Right hindlimb (tissue), 1 donor: Measurements from ENCODE around the gene VWC2L.

Source experiments
- DNase-seq: peaks from one replicate; pipeline ENCODE4 v3.0.0-alpha.2; 2018

VWC2L gene

DNA sequence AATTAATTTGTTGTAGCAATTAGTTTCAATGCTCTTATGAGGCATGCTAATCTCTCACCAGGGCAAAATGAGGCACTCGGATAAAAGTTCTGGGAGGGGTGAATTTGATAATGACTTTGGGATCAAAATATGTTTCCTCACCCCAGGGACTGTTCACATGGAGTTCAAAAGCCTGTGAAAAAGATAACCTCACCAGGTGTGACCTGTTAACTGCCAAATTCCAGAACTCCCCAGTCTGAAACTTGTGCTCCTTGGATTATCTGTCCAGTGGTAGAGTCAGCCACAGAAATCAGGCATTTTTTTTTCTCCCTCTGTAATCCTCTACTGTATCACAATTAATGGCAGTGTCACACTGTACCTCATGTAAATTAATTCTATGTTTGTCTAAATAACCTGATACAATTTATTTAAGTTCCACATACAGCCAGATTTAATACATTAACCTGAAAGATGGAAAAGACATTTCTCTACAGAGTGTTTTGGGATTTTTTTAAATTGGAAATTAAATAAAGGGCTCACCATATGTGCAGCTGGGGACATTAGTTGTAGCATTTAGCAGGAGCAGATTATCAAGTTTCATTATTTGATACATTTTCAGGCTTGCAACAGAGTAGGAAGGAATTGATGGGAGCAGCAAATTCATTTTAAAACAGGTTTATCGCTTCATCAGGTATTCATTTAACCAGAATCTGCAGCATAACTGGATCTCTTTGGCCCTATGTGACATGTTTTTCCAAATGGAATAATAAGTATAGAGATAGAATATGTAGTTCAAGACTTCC lies 191.2 kb downstream of the VWC2L start:
- DNase-seq: no peak

GRCh38 chr2:214604861-214605260 lies 194.0 kb downstream of the VWC2L start:
- no peak for DNase-seq

GRCh38 chr2:214607051-214607450 lies 196.2 kb downstream of the VWC2L start:
- no peak for DNase-seq

DNA sequence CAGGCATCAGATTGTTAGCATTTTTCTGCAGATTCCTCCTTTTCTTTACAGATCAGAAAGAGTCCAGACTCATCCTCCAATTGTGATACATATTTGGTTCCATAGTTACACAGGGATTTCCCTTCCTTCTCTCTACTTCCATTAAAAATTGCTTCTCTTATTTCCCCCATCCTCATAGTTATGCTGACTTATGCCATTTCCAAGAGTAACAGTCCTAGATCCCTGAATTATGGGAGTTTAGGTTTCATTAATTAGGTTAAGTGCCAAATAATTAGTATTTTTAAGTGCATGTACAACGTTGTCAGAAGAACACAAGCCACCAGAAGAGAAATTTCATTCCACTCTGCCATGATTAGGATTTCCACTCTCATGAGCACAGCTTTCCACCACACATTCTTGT lies 200.2 kb downstream of the VWC2L start:
- no peak for DNase-seq

DNA sequence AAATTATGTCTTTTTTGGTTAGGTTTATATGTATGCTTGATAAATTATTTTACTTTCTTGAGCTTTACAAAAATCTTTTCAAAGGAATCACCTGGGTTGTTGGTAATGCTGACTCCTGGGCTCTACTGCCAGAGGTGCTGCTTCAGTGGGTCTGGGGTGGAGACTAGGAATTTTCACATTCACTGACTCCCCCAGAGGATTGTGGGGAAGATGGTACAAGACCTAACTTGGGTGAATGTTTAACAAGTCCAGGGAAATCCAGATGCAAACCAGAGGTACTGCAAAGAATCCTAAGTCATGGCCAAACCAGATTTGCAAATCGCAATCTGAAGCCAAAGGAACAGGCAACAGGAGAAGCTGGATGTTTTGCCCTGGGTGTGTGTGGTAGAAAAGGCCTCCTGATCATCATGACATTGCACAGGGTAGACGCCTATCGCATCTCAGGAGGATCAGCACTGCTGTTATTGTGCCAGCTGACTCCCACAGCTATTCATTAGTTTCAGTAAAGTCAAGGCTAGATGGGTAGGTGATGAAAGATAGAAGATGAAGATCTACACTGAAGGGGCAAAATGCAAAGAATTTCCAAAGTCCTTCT lies 213.4 kb downstream of the VWC2L start:
- no peak for DNase-seq

- DNase-seq: no peak
Measured at GRCh38 chr2:214628091-214628490, 217.2 kb downstream of the VWC2L start.
